HG03354 (cell line): ENCODE data around the gene CPTP.
"Not testable (repeated sequence)": the region's sequence is repeated elsewhere in the genome, so short reads cannot be mapped to it uniquely, and the experiment has no call there.

ENCODE experiments used
- ATAC-seq: cut with Tn5 transposase; IDR thresholded peaks from one replicate; pipeline ENCODE4 v1.9.1; 2021; ENCODE audit warnings: mild to moderate bottlenecking; ENCODE audit not compliant: unreplicated experiment, poor library complexity, severe bottlenecking

CPTP gene

GRCh38 chr1:1358433-1359271, 34.0 kb downstream of the CPTP start, which contains the start of gene MXRA8:
TSS of gene MXRA8 (minus strand) at chr1:1358555. CDS start at chr1:1358504, 51 bp downstream.
- no peak for ATAC-seq

- no peak for ATAC-seq
Measured at GRCh38 chr1:1359308-1359663, 34.7 kb downstream of the CPTP start.

- ATAC-seq: no peak
Measured at GRCh38 chr1:1359664-1360468, 35.3 kb downstream of the CPTP start.

- ATAC-seq: no peak
Measured at GRCh38 chr1:1360506-1361169, 36.0 kb downstream of the CPTP start.

GRCh38 chr1:1361233-1361981, 36.8 kb downstream of the CPTP start:
- ATAC-seq: no peak

GRCh38 chr1:1361982-1362423, 37.4 kb downstream of the CPTP start:
- ATAC-seq: no peak

- no peak for ATAC-seq
Measured at GRCh38 chr1:1364266-1364665, 39.7 kb downstream of the CPTP start.

- ATAC-seq: no peak
Measured at GRCh38 chr1:1365875-1366698, 41.5 kb downstream of the CPTP start.

- no peak for ATAC-seq
Measured at GRCh38 chr1:1366699-1367066, 42.1 kb downstream of the CPTP start.

GRCh38 chr1:1367315-1367714, 42.7 kb downstream of the CPTP start:
- ATAC-seq: no peak

- ATAC-seq: not testable (repeated sequence)
Measured at GRCh38 chr1:1370094-1370493, 45.5 kb downstream of the CPTP start.

- no peak for ATAC-seq
Measured at GRCh38 chr1:1370771-1371300, 46.2 kb downstream of the CPTP start.

GRCh38 chr1:1371364-1371745, 46.8 kb downstream of the CPTP start:
- no peak for ATAC-seq

- no peak for ATAC-seq
Measured at GRCh38 chr1:1371746-1372711, 47.4 kb downstream of the CPTP start.

GRCh38 chr1:1373051-1373814, 48.6 kb downstream of the CPTP start:
- ATAC-seq: no peak

GRCh38 chr1:1373815-1374588, 49.4 kb downstream of the CPTP start:
- no peak for ATAC-seq
